Measurements from ENCODE around the gene NOTCH1.

GRCh38 chr9:136575626-136576268, 29.9 kb upstream of the NOTCH1 start:
- TF ChIP-seq CTCF (IDR thresholded peaks at IDR 0.05) (no peak), POLR2A (IDR thresholded peaks at IDR 0.05; ENCODE audit: low read depth) (no peak), EP300 (IDR thresholded peaks at IDR 0.05) (no peak)
